Measurements from ENCODE around the gene GGT6. TPM values are rescaled to one million over a fixed set of nuclear protein-coding genes. Genes with fewer than 3 reads are reported as not detected.

The GGT6 gene
- total and polyA plus RNA-seq, 2 of the 13 experiments (the other 11 are each of a cell fraction or from before 2014, with no cell fraction given) = 0.16 to 0.80 TPM

GRCh38 chr17:4583206-4583605, 22.8 kb upstream of the GGT6 start:
- peak overlapping the region; percentile 88 for H3K4me2 ChIP-seq (ENCODE audit: low read depth, low read length)
- no peaks in the 10 kb centered on the region for H3K79me2 ChIP-seq (ENCODE audit: insufficient read depth, low read length)
- DNase-seq (ENCODE audit: low spot score) = no peak
- no TSS peak for BruUV-seq (replicated peaks)
- no peak for FAIRE-seq
- no peak for TF ChIP-seq ZEB1 (IDR thresholded peaks at IDR 0.05; ENCODE audit: insufficient replicate concordance, low read depth)
- no peak for TF ChIP-seq PHF8 (CRISPR knock-in tag; IDR thresholded peaks at IDR 0.05)
- no peak for TF ChIP-seq REPIN1 (CRISPR knock-in tag; IDR thresholded peaks at IDR 0.05; ENCODE audit: borderline replicate concordance, low read depth)
- TF ChIP-seq GPBP1L1 (CRISPR knock-in tag; IDR thresholded peaks at IDR 0.05) = no peak
- TF ChIP-seq ARHGAP35 (CRISPR knock-in tag; IDR thresholded peaks at IDR 0.05; ENCODE audit: borderline replicate concordance) = no peak
- ChIA-PET POLR2A (interaction anchor here (1.3 to 1.7 kb wide), 3 partner anchors 15 to 28 kb away, joined by 3 to 5 read pairs (median 4); partner anchors contain the start of gene MYBBP1A), CTCF (ENCODE audit: low intra/inter-chr PET ratio, low total read pairs) (interaction anchor here (2.8 kb wide), 1 partner anchor 17 kb away, joined by 13 read pairs; no protein-coding TSS in a partner anchor)
- 84% methylated on average over 1 of the region's 3 CpGs for WGBS (ENCODE audit: low lambda C conversion rate)
- H3K27ac ChIP-seq (ENCODE audit: extremely low read length, insufficient read depth, low read length) = no peak overlapping the region
- H2AFZ ChIP-seq (ENCODE audit: low read length) = no peak overlapping the region
- peaks cover 2 to 47% of the 10 kb centered on the region in 2 experiments; a peak in 4 of 5 replicates for H3K27me3 ChIP-seq (ENCODE audit: control insufficient read depth in 1 of 2, insufficient read depth in 2 of 2, low read length in 2 of 2)
- H3K9me3 ChIP-seq (ENCODE audit: low read length) = no peaks in the 10 kb centered on the region
- ATAC-seq = no peak
- H3K9ac ChIP-seq (ENCODE audit: insufficient read depth, low read depth, low read length) = no peak overlapping the region
- no peaks in the 10 kb centered on the region for H4K20me1 ChIP-seq (ENCODE audit: insufficient read depth, low read length)
- intact Hi-C loops (cut with micrococcal nuclease; ENCODE audit: unreplicated experiment) = loop anchor here (2.0 kb wide), 1 partner anchor 16 kb away; no protein-coding TSS in a partner anchor
- in situ Hi-C loops (cut with HindIII; ENCODE audit: extremely low pct_ligation_motif_present, low pct_unique_long_range_greater_than_20kb) = no loop called here
- H3K36me3 ChIP-seq (replicated peaks in 1 of 2; ENCODE audit: control insufficient read depth in 1 of 2, insufficient read depth in 2 of 2, low read length in 2 of 2) = no peaks in the 10 kb centered on the region
- H3K4me1 ChIP-seq (ENCODE audit: insufficient read depth, low read length) = peaks cover 56% of the 10 kb centered on the region
- H3K4me3 ChIP-seq (replicated peaks in 1 of 3; ENCODE audit: insufficient read depth in 1 of 3, low read depth in 2 of 3, low read length in 3 of 3) = no peak overlapping the region

GRCh38 chr17:4582691-4583090, 22.3 kb upstream of the GGT6 start:
- in situ Hi-C loops (cut with HindIII; ENCODE audit: extremely low pct_ligation_motif_present, low pct_unique_long_range_greater_than_20kb) = no loop called here
- H3K4me3 ChIP-seq (replicated peaks in 1 of 3; ENCODE audit: insufficient read depth in 1 of 3, low read depth in 2 of 3, low read length in 3 of 3) = no peak overlapping the region
- CTCF ChIA-PET (ENCODE audit: low intra/inter-chr PET ratio, low total read pairs) = interaction anchor here (2.8 kb wide), 1 partner anchor 17 kb away, joined by 13 read pairs; no protein-coding TSS in a partner anchor
- TF ChIP-seq TEAD2 (CRISPR knock-in tag; IDR thresholded peaks at IDR 0.05) (no peak), ZC3H4 (CRISPR knock-in tag; IDR thresholded peaks at IDR 0.05; ENCODE audit: borderline replicate concordance) (no peak), MEF2D (CRISPR knock-in tag; IDR thresholded peaks at IDR 0.05) (no peak), HMGXB4 (CRISPR knock-in tag; IDR thresholded peaks at IDR 0.05; ENCODE audit: borderline replicate concordance in 1 of 2, low read depth in 1 of 2) (no peak), ETV5 (CRISPR knock-in tag; IDR thresholded peaks at IDR 0.05; ENCODE audit: borderline replicate concordance) (no peak), DPF2 (CRISPR knock-in tag; IDR thresholded peaks at IDR 0.05; ENCODE audit: borderline replicate concordance, low read depth) (no peak), ZNF446 (CRISPR knock-in tag; IDR thresholded peaks at IDR 0.05) (no peak), CBFB (CRISPR knock-in tag; IDR thresholded peaks at IDR 0.05) (no peak)

More at GRCh38 chr17:4582691-4583090, 22.3 kb upstream of the GGT6 start:
- Histone ChIP-seq H3K4me2 (ENCODE audit: low read depth, low read length) (no peak overlapping the region), H3K9me3 (ENCODE audit: low read length) (no peaks in the 10 kb centered on the region), H4K20me1 (ENCODE audit: insufficient read depth, low read length) (no peaks in the 10 kb centered on the region), H3K27me3 (ENCODE audit: control insufficient read depth in 1 of 2, insufficient read depth in 2 of 2, low read length in 2 of 2) (peaks cover 2 to 47% of the 10 kb centered on the region in 2 experiments; a peak in 4 of 5 replicates), H3K4me1 (ENCODE audit: insufficient read depth, low read length) (peaks cover 58% of the 10 kb centered on the region), H3K9ac (ENCODE audit: insufficient read depth, low read depth, low read length) (no peak overlapping the region), H2AFZ (ENCODE audit: low read length) (no peak overlapping the region), H3K79me2 (ENCODE audit: insufficient read depth, low read length) (no peaks in the 10 kb centered on the region), H3K36me3 (replicated peaks in 1 of 2; ENCODE audit: control insufficient read depth in 1 of 2, insufficient read depth in 2 of 2, low read length in 2 of 2) (no peaks in the 10 kb centered on the region), H3K27ac (ENCODE audit: extremely low read length, insufficient read depth, low read length) (no peak overlapping the region)
- intact Hi-C loops (cut with micrococcal nuclease; ENCODE audit: unreplicated experiment) = loop anchor here (2.0 kb wide), 1 partner anchor 16 kb away; no protein-coding TSS in a partner anchor
- BruUV-seq (replicated peaks) = no TSS peak
- ATAC-seq = no peak
- DNase-seq (ENCODE audit: low spot score) = no peak
- FAIRE-seq = no peak
- WGBS (ENCODE audit: low lambda C conversion rate) = 80% methylated on average over 5 of the region's 8 CpGs
- POLR2A ChIA-PET = no interaction called here
